ENCODE measurements around the gene TCF15.

DNA sequence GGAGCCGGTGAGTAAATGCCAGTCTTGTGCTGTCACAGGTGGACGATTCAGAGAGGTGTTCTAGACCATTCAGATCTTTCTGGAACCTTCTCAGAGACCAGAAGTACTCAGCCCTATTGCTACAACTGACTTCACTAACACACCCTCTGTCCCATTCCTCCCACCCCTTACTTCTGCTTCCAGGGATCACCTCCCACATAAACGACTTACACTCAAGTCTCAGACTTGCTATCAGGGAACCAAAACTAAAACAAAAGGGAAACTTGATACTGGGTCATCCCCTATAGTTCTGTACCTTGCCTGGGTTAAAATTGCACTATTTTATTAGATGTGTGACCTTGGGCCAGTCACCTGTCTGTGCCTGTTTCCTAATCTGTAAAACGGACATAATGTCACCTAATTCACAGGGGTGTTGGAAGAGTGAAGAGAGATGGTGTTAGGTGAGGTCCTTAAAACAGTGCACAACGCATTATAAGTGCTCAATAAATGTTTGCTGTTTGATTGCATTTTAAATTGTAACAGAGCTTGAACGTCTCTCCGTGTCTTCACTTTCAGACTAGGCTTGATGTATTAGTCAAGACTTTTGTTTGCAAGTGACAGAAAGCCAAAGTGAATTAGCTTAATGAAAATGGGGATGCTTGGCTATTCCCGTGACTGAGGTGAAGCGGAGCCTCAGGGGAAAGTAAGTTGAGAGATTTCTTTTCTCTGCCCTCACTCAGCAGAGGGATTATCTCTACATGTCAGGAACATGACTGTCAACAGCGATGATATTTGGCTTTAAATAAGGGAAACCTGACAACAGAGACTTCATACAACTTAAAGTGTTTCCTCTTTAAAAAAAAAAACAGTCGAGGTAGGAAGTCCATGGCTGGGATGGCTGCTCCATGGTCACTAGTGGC lies 45.9 kb upstream of the TCF15 start:
- TF ChIP-seq, protein P1, sequence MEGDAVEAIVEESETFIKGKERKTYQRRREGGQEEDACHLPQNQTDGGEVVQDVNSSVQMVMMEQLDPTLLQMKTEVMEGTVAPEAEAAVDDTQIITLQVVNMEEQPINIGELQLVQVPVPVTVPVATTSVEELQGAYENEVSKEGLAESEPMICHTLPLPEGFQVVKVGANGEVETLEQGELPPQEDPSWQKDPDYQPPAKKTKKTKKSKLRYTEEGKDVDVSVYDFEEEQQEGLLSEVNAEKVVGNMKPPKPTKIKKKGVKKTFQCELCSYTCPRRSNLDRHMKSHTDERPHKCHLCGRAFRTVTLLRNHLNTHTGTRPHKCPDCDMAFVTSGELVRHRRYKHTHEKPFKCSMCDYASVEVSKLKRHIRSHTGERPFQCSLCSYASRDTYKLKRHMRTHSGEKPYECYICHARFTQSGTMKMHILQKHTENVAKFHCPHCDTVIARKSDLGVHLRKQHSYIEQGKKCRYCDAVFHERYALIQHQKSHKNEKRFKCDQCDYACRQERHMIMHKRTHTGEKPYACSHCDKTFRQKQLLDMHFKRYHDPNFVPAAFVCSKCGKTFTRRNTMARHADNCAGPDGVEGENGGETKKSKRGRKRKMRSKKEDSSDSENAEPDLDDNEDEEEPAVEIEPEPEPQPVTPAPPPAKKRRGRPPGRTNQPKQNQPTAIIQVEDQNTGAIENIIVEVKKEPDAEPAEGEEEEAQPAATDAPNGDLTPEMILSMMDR (IDR thresholded peaks at IDR 0.05; ENCODE audit: poor library complexity): no peak
- TF ChIP-seq EZH2phosphoT487 (IDR thresholded peaks at IDR 0.05; ENCODE audit: low read depth, severe bottlenecking, unreplicated experiment) (no peak), EZH2 (IDR thresholded peaks at IDR 0.05; ENCODE audit: borderline replicate concordance) (no peak)

Data from hepatocyte (in vitro differentiated cells).